Skin epidermis (tissue), 12 donors: ENCODE results near the gene TTC28.

Experiments used
- H3K27ac ChIP-seq, 21 experiments: fragments of 200-600 bp; sonication (generic) in 11 of 21; one replicate each; pipeline ENCODE4 v1.5.0; 2020; ENCODE audit warnings: mild to moderate bottlenecking in 3 of 21, inconsistent platforms in 2 of 21, moderate library complexity in 2 of 21
- H3K4me3 ChIP-seq, 7 experiments: fragments of 200-600 bp; sonication (generic) in 2 of 7; one replicate each; pipeline ENCODE4 v1.5.0; 2020; ENCODE audit warnings: inconsistent platforms in 2 of 7, mild to moderate bottlenecking in 2 of 7, moderate library complexity in 1 of 7

Gene TTC28

DNA sequence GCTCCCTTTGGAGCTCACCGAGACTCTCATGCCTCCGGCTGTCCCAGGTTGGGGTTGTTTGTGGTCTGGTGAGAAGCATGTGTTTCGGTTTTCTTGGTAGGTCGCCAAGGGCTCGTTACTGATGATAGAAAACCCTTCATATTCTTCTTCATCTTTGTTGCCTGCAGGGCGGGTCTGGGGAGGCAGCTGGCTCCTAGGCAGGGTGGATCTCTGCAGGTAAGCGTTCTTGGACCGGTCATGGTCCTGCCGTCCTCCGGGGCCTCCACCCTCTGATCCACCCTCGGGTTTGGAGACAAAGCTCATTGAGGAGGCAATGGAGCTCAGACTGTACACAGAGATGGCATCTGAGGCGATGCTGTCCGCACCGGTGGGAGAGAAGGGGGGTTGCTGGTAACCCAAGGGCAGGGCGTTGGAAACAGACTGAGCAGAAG, 696.3 kb downstream of the TTC28 start:
- H3K27ac ChIP-seq, result no peak overlapping the region
- H3K4me3 ChIP-seq, result no peak overlapping the region

DNA sequence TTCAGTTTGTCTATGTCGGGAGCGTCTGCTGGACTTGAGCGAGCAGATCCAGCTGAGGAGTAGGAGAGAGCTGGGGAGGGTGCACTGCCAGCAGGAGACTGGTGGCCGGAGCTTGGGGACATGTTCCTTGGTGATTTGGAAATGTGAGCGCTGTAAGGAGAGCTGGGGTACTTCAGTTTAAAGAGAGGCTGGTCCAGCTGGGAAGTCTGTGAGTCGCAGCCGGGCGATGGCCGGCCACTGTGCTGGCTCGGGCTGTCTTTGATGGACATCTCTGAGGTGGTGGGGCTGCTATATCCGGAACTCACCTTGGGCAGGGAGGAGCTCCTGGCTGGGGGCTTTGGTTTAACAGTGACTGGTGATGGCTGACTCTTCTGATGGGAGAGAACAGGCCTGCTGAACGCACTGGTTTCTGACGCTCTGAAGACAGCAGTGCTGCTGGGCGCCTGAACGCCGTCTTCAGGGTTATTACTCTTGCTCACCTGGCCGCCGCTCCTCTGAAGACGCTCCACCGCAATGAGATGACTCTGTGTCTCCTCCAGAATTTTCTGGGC, 696.9 kb downstream of the TTC28 start:
- Histone ChIP-seq H3K4me3 (no peak overlapping the region), H3K27ac (no peak overlapping the region)

DNA sequence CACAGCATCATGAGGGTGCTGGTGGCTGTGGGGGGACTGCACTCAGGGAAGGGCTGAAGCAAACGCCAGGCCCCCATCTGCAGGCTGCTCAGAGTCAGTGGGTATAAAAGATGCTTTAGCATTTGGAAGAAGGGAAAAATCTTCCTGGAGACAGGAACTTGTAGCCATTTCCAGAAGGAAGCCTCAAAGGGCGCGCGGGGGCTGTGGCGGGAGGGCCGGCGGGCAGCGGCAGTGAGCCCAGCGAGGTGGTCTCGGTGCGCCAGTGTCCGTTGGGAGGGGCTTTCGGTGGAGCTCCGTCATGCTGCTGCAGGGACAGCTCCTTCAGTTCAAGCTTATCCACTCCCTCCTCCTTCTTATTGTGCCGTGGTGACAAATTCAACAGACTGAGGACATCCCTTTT, 697.5 kb downstream of the TTC28 start:
- no peak overlapping the region for H3K4me3 ChIP-seq

DNA sequence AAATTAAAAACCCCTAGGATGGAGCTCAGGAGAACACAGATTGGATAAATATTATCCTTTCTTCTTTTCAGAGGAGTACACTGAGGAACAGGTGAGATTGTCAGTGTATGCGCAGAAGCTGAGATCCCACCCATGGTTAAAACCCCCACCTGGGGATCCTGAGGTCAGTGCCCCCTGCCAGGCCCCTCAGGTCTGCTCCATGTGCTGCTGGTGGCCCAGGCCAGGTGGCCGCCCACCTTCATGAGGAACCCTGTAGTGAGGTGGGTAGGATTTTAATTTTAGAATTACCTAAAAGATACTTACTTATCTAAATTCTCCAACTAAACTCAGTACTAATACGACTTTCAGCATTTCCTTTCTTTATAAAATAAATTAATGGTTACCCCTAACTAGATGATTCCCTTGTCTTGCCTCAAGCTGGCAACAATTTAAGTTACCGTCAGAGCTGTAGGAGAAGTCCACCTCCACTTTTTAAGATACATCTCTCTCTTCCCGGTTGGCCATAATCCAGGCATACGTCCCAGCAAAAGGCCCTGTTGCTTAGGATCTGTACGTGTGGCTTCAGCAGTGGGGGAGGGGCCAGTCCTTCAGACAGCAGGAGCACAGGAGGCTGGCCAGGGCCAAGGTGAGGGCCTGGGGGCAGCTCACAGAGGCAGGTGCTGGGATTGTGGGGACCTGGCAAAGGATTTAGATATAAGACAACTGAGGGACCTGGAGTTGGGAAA, 699.1 kb downstream of the TTC28 start:
- Histone ChIP-seq H3K27ac (no peak overlapping the region), H3K4me3 (no peak overlapping the region)

More for the DNA sequence above, 697.5 kb downstream of the TTC28 start:
- H3K27ac ChIP-seq, result no peak overlapping the region

DNA sequence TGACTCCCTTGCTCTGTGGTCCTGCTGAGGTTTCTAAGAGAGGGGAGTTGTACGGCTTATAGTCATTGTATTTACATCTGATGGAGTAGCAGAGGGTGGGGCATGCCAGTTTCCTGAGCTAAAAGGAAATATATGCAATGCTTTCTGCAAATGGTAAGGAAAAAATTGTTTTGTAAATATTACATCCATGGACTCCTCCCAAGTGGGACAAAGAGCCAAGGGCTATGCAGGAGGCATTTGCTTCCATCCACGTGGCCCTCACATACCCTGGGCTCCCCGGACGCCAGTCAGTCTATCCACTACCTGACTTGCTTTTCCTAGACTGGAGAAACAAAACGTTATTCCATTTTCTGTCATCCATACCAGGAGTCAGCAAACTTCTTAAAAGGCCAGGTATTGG, 700.8 kb downstream of the TTC28 start:
- Histone ChIP-seq H3K27ac (no peak overlapping the region), H3K4me3 (no peak overlapping the region)

DNA sequence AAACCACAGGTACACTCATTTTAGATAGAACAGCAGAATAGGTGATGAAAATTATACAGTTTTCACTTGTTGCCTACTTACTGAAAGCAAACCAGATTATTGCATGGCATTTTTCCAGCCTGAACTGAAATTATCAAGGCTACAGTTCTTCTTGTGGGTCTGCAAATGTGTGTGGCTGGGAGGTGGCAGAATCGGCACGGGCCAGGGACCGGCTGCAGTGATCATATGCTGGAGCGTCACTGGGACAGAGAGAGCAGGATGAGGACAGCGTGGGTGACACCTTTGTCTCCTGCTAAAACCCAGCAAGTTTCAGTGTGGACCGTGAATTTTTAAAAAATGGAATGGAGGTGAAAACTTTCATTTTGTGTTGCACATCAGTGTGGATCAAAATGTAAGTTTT, 701.3 kb downstream of the TTC28 start:
- Histone ChIP-seq H3K27ac (no peak overlapping the region), H3K4me3 (no peak overlapping the region)

DNA sequence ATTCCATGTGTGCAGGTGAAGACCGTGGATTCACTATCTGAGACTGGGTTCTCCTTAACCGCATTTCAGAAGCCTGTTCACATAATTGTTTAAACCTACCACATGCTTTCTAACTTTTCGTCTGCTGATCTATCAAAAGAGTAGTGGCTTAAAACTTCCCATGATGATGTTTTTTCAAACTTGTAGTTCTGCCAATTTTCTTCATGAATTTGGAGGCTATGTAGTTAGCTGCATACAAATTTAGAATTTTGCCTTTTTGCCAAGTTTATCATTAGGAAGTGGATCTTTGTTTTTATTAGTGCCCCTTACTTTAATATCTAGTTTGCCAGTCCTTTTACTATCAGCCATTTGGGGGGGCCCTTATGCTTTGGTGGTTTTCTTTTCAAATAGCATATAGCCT, 703.1 kb downstream of the TTC28 start:
- Histone ChIP-seq H3K4me3 (no peak overlapping the region), H3K27ac (no peak overlapping the region)

DNA sequence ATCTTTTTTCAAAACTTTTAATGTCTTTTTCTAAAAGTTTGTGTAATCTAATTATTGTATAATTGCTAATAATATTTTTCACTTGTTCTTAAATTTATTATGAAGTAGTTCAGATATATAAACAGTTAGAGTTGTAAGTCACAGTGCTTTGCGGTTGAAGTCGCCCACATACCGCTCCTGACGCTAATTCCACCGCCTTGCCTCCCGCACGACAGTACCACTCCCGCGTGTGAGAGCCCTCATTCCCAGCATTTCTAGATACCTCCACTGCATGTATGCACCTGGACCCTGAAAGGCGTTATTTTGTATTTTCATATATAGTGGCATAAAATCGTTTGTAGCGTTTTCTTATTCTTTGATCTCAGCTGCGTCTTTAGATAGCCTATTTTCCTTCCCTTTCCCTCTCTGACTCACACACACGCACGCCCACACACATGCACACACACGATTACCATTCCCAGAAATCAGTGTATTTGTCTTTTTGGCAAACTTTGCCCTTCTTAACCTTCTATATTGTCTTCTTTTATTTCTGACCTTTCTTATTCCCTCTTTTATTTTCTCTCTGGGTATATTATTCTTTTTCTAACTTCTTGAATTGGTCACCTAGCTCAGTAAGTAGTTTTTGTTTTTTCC, 704.1 kb downstream of the TTC28 start:
- Histone ChIP-seq H3K4me3 (no peak overlapping the region), H3K27ac (no peak overlapping the region)

DNA sequence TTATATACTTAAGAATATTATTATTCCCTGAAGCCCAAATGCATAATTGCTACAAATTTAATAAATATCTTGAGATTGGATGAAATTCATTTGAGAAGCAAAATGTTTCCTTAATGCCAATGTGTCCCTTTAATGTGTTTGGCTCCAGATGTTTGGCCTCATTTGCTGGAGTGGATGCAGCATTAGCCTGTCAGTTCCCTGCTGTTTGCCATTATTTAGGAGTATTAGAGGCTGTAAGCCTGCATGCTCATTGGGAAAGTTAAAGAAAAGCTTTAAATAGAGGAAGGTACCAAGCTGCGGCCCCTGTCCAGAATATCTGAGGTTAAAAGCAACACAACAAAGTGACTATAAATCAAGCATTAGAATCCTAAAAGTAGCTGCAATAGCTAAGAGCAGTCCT, 705.8 kb downstream of the TTC28 start:
- H3K4me3 ChIP-seq, result no peak overlapping the region
- H3K27ac ChIP-seq, result no peak overlapping the region

DNA sequence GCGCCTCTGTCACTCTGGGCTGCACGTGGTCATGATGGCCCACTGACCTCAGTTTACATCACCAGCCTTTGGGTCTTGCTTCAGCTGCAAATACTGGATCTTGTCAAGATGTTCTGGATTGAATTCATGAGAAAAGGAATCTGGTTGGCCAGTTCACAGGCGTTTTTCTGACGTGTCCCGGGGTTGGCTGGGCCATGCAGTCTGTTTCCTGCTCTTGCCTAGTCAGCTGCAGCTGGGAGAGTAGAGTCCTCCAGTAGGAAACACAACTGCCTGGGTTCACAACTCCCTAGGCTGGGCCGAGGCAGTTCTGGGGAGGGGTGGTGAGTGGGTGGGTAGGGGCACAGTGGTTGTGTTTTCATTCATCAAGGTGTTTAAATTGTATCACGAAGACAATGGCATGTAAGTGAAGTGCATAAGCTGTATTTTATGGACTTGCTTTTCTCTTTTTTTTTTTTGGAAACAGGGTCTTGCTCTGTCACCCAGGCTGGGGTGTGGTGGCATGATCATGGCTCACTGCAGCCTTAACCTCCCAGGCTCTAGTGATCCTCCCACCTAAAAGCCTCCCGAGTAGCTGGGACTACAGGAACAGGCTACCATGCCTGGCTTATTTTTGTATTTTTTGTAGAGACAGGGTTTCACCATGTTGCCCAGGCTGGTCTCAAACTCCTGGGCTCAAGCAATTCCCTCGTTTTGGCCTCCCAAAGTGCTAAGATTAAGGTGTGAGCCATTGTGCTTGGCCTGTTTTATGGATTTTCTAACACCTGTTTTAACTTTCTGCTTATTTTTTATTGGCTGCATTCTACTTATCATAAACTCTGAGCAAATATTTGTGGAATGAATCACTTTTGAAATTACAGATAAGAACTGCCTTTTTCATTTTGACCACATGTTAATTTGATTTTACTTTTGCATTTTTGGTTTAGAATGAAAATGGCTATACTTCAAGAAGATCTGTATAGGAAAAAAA, 706.6 kb downstream of the TTC28 start:
- no peak overlapping the region for H3K4me3 ChIP-seq
- H3K27ac ChIP-seq, result no peak overlapping the region

DNA sequence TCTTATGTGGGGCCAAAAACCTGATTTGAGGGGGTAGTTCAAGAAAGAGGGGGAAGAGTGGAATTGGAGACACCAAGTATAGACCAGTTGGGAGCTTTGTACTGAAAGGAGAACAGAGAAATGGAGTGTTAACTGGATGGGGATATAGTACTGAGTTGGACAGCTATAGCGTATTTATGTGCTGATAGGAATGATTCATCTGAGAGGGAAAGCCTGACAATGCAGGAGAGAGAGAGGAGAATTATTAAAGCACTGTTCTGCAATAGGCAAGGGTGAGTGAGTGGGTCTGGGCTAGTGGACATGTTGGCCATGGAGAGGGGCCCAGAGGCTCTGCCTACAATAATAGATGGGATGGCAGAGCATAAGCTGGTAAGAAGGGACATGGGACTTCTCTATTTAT, 707.7 kb downstream of the TTC28 start:
- Histone ChIP-seq H3K4me3 (no peak overlapping the region), H3K27ac (no peak overlapping the region)

DNA sequence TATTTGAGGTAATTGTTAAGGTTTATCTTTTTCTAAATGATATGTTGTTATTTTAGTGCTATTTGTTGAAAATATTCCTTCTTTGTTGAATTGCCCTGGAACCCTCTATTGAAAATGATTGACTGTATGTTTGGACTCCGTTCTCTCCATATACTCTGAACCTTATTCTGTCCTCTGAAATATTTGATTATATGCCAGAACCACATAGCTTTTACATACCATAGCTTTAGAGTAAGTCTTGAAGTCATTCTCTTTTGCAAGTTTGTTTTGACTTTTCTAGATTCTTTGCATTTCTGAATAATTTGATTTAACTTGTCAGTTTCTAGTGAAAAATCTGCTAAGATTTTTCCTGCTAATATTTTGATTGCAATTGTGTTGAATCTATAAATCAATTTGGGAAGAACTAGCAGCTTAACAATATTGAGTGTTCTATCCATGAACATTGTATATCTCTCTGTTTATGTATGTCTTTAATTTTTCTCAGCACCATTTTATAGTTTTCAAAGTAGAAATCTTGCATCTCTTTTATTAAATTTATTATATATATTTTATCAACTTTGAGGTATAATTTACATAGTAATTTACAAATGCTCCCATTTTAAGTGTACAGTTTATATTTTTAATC, 708.9 kb downstream of the TTC28 start:
- no peak overlapping the region for H3K4me3 ChIP-seq
- H3K27ac ChIP-seq, result no peak overlapping the region

DNA sequence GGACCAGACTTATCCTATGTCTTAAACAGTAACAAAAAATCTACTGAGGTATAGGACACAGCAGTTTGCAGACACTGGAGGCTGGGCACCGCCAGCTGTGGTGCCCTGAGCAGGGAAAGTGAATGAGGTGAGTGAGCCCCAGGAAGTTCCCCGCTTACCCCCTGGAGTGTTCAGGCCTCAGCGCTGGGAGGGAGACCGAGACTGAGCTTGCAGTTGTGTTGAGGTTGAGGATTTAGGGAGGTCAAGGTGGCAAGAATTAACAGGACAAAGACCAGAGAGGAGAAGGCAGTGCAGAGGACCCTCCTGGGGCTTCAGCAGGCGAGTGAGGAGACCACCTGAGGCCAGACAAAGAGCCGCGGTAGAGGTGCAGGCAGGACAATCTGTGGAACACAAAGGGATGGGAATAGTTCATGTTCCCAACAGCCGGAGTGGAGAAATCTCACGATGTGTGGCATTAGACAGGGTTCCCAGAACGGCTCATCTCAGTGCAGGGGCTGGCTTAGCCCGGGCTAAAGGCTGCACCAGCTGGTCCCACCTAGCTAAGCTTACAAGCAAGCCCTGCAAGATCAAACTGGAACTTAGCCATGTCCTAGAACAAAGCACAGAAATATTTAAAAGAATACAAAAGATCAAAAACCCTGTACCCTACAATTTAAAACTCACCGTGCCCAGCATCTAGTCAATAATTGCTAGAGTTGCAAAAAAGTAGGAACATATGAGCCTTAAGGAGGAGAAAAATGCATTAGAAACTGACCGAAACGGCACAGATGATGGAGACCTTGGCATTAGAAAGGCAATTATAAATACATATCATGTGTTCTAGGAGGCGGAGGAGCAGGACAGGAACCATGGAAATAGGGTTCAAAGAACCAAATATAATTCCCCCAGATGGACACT, 713.2 kb downstream of the TTC28 start:
- H3K27ac ChIP-seq, result no peak overlapping the region
- no peak overlapping the region for H3K4me3 ChIP-seq

DNA sequence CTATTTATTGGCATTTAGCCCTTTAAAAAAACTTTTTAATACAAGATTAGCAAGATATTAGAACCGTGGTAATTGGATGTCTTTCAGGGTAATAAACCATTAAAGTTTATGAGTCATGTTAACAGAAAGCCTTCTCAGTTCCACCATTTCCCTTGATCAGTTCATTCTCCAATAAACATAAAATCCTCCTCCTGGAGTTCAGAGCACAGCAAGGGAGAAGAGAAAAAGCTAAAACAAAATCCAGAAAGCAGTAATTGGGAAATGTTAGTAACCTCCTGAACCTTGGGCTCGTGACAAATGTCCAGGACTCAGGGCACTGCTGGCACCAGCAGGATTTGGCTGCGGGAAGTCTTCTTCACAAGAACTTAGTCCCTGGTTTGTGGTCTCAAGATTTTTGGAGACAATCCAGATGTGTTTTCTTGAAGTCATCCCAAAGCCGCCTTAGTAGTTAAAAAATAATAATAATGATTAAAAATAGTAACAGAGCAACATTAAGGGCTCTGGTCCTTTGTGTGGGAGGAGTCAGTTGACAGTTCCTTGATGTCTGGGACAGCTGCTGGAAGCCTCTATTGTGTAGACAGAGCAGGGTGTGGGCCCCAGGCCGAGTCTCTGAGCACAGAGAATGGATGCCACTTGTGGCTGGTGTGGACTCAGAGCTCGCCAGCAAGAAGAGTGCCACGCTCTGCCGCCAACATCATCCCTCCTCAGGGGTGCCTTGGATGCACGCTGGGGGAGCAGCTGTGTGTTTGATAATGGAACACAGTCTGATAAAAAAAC, 717.2 kb downstream of the TTC28 start:
- Histone ChIP-seq H3K4me3 (no peak overlapping the region), H3K27ac (no peak overlapping the region)

DNA sequence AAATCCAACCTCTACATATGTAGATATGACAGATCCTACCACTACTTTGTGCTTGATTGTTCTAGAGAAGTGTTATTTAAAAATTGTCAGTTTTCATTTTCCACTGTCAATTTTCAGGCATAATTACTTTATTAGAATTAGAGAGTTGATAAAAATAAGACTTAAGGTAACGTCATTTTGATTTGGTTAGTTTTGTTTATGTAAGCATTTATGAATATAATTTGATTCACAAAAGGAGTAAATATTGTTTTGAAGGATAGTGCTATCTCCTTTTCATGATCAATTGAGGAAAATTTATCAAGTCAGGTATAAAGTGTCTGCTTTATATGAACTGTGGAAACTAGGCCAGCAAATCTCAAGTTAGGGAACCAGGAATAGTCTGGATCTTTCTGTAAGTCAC, 718.0 kb downstream of the TTC28 start:
- no peak overlapping the region for H3K27ac ChIP-seq
- no peak overlapping the region for H3K4me3 ChIP-seq

DNA sequence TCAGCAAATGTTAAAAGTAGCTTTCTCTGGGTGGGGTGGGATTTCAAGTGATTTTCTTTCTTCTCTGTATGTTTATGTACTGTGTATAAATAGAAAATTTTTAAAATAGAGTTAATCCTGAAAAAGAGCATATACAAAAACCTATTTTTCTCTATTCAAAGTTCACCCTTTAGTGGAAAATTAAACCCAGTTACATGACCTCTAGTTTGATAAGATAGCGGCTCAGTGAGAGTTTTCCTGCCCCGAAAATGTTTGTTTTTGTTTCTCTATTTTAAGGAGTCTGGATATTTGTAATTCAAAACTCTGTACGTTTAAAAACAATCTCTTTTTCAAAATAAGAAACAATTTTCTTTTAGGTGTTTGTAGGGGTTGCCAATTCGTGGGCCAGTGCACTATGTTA, 718.5 kb downstream of the TTC28 start:
- Histone ChIP-seq H3K4me3 (no peak overlapping the region), H3K27ac (no peak overlapping the region)

DNA sequence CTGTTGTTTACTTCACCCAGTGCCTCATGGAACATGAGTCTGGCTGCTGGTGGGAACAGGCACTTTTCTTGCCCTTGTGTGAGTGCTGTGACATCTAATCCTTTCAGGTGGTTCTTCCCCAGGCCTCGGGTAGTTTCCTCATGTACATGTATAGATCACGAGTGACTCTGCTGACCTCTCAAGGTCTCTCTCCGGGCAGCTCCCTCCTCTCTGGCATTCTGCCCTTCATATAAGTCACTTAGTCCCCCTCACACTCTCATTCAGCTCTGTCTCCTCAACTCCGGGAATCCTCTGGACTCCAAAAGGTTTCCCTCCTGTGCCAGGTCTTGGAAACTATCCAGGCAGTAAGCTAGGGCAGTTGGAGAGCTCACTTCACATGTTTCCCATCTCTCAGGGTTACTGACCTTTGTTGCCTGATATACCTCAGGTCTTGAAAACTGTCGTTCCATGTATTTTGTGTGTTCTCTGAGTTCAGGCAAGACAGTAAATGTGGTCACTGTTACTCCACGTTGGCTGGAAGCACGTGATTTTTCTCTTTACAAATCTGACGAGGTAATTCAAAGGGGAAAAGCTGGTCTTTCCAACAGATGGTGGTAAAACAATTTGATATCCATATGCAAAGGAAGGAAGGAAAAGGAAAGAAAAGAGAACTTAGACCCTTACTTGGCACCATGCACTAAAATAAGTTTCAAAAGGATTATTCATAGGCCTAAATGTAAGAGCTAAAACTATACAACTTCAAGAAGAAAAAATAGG, 720.1 kb downstream of the TTC28 start:
- Histone ChIP-seq H3K4me3 (no peak overlapping the region), H3K27ac (no peak overlapping the region)
